OCI-LY1 (cell line): ENCODE results near the gene SORCS3.

ENCODE experiments used
- H2AFZ ChIP-seq: fragments of 200-600 bp; sonication (generic), shearing (Covaris generic); 2 replicates; pipeline ENCODE4 v1.6.0; 2014; ENCODE audit warnings: antibody characterized with exemption, mild to moderate bottlenecking, low read length
- H3F3A ChIP-seq: fragments of 200-600 bp; sonication (generic), shearing (Covaris generic); 2 replicates; pipeline ENCODE4 v1.6.0; 2014; ENCODE audit warnings: mild to moderate bottlenecking, antibody characterized with exemption, low read length, moderate library complexity; ENCODE audit not compliant: insufficient read depth
- H3K27ac ChIP-seq: fragments of 200-600 bp; sonication (generic); 2 replicates; pipeline ENCODE4 v1.5.1; 2014; ENCODE audit warnings: low read length, mixed run types, mild to moderate bottlenecking, low read depth; ENCODE audit not compliant: poor library complexity, severe bottlenecking
- H3K27me3 ChIP-seq: fragments of 200-600 bp; sonication (generic); 2 replicates; pipeline ENCODE4 v1.6.0; 2014; ENCODE audit warnings: antibody characterized with exemption, mild to moderate bottlenecking, low read length, moderate library complexity; ENCODE audit not compliant: insufficient read depth
- H3K36me3 ChIP-seq: fragments of 200-600 bp; sonication (generic); 2 replicates; pipeline ENCODE4 v1.6.1; 2014; ENCODE audit warnings: mild to moderate bottlenecking, antibody characterized with exemption, low read length, moderate library complexity, mixed read lengths; ENCODE audit not compliant: insufficient read depth
- H3K4me1 ChIP-seq: fragments of 200-600 bp; sonication (generic); 2 replicates; pipeline ENCODE4 v1.5.1; 2014; ENCODE audit warnings: mild to moderate bottlenecking, low read length, moderate library complexity; ENCODE audit not compliant: insufficient read depth, severe bottlenecking
- H3K4me2 ChIP-seq: fragments of 200-600 bp; sonication (generic), shearing (Covaris generic); 2 replicates; pipeline ENCODE4 v1.6.1; 2014; ENCODE audit warnings: low read length
- H3K4me3 ChIP-seq: fragments of 200-600 bp; sonication (generic); 2 replicates; pipeline ENCODE4 v1.5.1; 2014; ENCODE audit warnings: low read length, low read depth, mild to moderate bottlenecking, mixed read lengths; ENCODE audit not compliant: poor library complexity, severe bottlenecking
- H3K79me2 ChIP-seq: fragments of 200-600 bp; shearing (Covaris generic); 2 replicates; pipeline ENCODE4 v1.6.1; 2016; ENCODE audit warnings: mixed run types, low read length, mixed read lengths; ENCODE audit not compliant: insufficient read depth
- H3K9ac ChIP-seq: fragments of 200-600 bp; sonication (generic), shearing (Covaris generic); 2 replicates; pipeline ENCODE4 v1.6.1; 2014; ENCODE audit warnings: mild to moderate bottlenecking, low read length, mixed read lengths
- H3K9me2 ChIP-seq: fragments of 200-600 bp; sonication (generic), shearing (Covaris generic); 2 replicates; pipeline ENCODE4 v1.6.1; 2014; ENCODE audit warnings: low read depth, mild to moderate bottlenecking, low read length, mixed read lengths
- H3K9me3 ChIP-seq: fragments of 200-600 bp; shearing (Covaris generic); 2 replicates; pipeline ENCODE4 v1.6.1; 2014; ENCODE audit warnings: low read length, mixed read lengths
- H4K20me1 ChIP-seq: fragments of 200-600 bp; sonication (generic), shearing (Covaris generic); 2 replicates; pipeline ENCODE4 v1.6.0; 2016; ENCODE audit warnings: mild to moderate bottlenecking, low read length; ENCODE audit not compliant: insufficient read depth
- EZH2 ChIP-seq: fragments of 200-600 bp; sonication (generic), shearing (Covaris generic); IDR thresholded peaks from 2 replicates; pipeline ENCODE4 v1.8.0; 2017; ENCODE audit warnings: borderline replicate concordance, mixed run types, mild to moderate bottlenecking, antibody characterized with exemption, low read length, moderate library complexity, mixed read lengths
- TF ChIP-seq, protein P1 (sequence below): fragments of 200-600 bp; sonication (generic), shearing (Covaris generic); IDR thresholded peaks from 2 replicates; pipeline ENCODE4 v1.5.1; 2017; ENCODE audit warnings: mild to moderate bottlenecking, antibody characterized with exemption, low read length, moderate library complexity, mixed read lengths

SORCS3 gene

DNA sequence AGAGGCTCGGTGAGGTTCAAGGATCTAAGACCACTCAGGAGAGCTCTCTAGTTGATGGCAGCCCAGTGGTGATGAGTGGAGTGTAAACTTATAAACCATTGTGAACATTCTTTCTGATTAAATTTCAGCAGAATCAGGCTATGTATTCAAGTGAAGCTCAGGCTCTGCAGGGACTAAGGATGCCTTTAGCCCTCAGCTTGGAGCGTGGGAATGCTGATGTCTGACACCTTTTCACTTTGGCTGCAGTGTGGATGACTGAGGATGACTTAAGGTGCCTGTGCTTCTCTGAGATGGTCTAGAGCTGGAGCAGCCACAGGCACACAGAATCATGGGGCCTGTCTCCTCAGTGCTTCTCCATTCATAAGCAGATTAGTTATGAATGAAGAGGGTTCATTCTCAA is 150.4 kb downstream of the SORCS3 start:
- H4K20me1 ChIP-seq, result no peaks in the 10 kb centered on the region
- no peak overlapping the region for H2AFZ ChIP-seq
- H3K27me3 ChIP-seq, result no peaks in the 10 kb centered on the region
- H3K36me3 ChIP-seq, result no peaks in the 10 kb centered on the region
- H3K4me1 ChIP-seq, result no peaks in the 10 kb centered on the region
- no peak overlapping the region for H3K4me3 ChIP-seq
- TF ChIP-seq, protein P1, sequence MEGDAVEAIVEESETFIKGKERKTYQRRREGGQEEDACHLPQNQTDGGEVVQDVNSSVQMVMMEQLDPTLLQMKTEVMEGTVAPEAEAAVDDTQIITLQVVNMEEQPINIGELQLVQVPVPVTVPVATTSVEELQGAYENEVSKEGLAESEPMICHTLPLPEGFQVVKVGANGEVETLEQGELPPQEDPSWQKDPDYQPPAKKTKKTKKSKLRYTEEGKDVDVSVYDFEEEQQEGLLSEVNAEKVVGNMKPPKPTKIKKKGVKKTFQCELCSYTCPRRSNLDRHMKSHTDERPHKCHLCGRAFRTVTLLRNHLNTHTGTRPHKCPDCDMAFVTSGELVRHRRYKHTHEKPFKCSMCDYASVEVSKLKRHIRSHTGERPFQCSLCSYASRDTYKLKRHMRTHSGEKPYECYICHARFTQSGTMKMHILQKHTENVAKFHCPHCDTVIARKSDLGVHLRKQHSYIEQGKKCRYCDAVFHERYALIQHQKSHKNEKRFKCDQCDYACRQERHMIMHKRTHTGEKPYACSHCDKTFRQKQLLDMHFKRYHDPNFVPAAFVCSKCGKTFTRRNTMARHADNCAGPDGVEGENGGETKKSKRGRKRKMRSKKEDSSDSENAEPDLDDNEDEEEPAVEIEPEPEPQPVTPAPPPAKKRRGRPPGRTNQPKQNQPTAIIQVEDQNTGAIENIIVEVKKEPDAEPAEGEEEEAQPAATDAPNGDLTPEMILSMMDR, result no peak
- no peak for TF ChIP-seq EZH2
- H3K9ac ChIP-seq, result no peak overlapping the region
- no peak overlapping the region for H3K4me2 ChIP-seq
- H3K27ac ChIP-seq, result no peak overlapping the region
- no peaks in the 10 kb centered on the region for H3K9me2 ChIP-seq
- H3K9me3 ChIP-seq, result no peaks in the 10 kb centered on the region
- H3F3A ChIP-seq, result no peaks in the 10 kb centered on the region
- H3K79me2 ChIP-seq, result no peaks in the 10 kb centered on the region

DNA sequence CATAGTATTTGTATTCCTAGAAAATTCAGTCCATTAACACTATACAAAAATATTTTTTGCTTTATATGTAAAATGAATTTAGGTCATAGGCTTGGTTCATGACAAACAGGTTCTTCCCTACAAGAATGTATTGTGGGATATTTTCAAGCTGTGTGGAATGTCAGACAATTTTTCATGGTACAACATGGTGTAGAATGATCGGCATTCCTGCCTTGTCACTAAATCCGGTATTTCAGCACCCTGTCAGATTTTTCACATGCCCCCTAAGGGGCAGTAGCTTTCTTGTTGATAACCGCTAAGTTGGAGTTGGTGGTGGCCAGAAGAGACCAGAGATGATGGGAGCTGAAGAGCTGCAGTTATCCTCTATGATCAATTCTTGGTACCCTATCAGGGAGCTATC is 154.3 kb downstream of the SORCS3 start:
- Histone ChIP-seq H3K36me3 (no peaks in the 10 kb centered on the region), H3K27ac (no peak overlapping the region), H3K27me3 (no peaks in the 10 kb centered on the region), H3K9ac (no peak overlapping the region), H3K4me1 (no peaks in the 10 kb centered on the region), H3K9me3 (no peaks in the 10 kb centered on the region), H3K4me2 (no peak overlapping the region), H3K79me2 (no peaks in the 10 kb centered on the region), H2AFZ (no peak overlapping the region), H3K9me2 (no peaks in the 10 kb centered on the region), H4K20me1 (no peaks in the 10 kb centered on the region), H3F3A (no peaks in the 10 kb centered on the region), H3K4me3 (no peak overlapping the region)
- TF ChIP-seq, protein P1, result no peak
- no peak for TF ChIP-seq EZH2

DNA sequence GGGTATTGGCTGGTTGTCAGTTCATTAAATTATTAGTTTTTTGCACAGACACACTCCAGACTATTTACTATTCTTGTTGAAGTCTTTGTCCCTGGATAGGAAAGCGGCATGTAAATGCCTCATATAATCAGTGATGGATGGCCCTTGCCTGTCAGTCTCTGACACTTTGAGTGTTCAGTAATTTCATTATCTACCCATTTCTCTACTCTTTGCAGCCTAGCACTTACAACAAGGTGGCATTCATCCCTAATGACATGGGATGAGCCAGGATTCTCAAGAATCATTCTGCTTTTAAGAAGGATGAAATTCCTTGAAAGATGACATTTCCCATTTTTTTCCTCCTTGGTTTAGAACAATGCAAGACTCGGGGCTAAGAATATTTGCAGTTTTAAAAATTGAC is 155.7 kb downstream of the SORCS3 start:
- no peak overlapping the region for H3K27ac ChIP-seq
- no peaks in the 10 kb centered on the region for H3K9me3 ChIP-seq
- H3K4me3 ChIP-seq, result no peak overlapping the region
- H2AFZ ChIP-seq, result no peak overlapping the region
- H3K4me2 ChIP-seq, result no peak overlapping the region
- H3K4me1 ChIP-seq, result no peaks in the 10 kb centered on the region
- no peaks in the 10 kb centered on the region for H3K36me3 ChIP-seq
- no peaks in the 10 kb centered on the region for H3F3A ChIP-seq
- H4K20me1 ChIP-seq, result no peaks in the 10 kb centered on the region
- H3K9ac ChIP-seq, result no peak overlapping the region
- no peaks in the 10 kb centered on the region for H3K27me3 ChIP-seq
- TF ChIP-seq, protein P1, result no peak
- TF ChIP-seq EZH2, result no peak
- no peaks in the 10 kb centered on the region for H3K79me2 ChIP-seq
- no peaks in the 10 kb centered on the region for H3K9me2 ChIP-seq
